IMR-90 (cell line): ENCODE data around the gene RBKS. TPM values are rescaled to one million over a fixed set of nuclear protein-coding genes. Genes with fewer than 3 reads are reported as not detected.

Experiments
- ATAC-seq: fragments of 200-7000 bp; cut with Tn5 transposase; 2 replicates; pipeline ENCODE4 v1.9.1; 2020; ENCODE audit warnings: low read depth, mild to moderate bottlenecking, moderate library complexity
- BruUV-seq: library from RNA; stranded (reverse); fragments of 400-500 nt; replicated peaks from 2 replicates; lab custom pipeline; 2021; lab: Mats Ljungman, UMichigan
- CTCF ChIA-PET: fragments of 300-600 bp; formaldehyde crosslinking; extraction: SDS; loops from one replicate; lab custom pipeline; 2021; ENCODE audit warnings: antibody characterized with exemption; lab: Yijun Ruan, JAX
- POLR2A ChIA-PET: fragments of 300-600 bp; sonication (Branson Sonifier 250); formaldehyde crosslinking; loops from one replicate; lab custom pipeline; 2022; ENCODE audit warnings: antibody characterized with exemption; ENCODE audit not compliant: unreplicated experiment; lab: Charles Lee
- DNase-seq: peaks from one replicate; pipeline ENCODE4 v3.0.0; 2013
- H2AFZ ChIP-seq: replicated peaks from 2 replicates; pipeline ENCODE3; 2013; ENCODE audit warnings: low read length, mild to moderate bottlenecking; ENCODE audit not compliant: poor library complexity
- H2AK5ac ChIP-seq: 2 replicates; pipeline ENCODE4 v1.6.1; 2013; ENCODE audit warnings: low read depth, low read length, inconsistent platforms
- H2AK9ac ChIP-seq: replicated peaks from 2 replicates; pipeline ENCODE3; 2013; ENCODE audit warnings: mild to moderate bottlenecking, low read depth, low read length, moderate library complexity; ENCODE audit not compliant: poor library complexity
- H2BK120ac ChIP-seq: 2 replicates; pipeline ENCODE4 v1.6.1; 2013; ENCODE audit warnings: low read depth, low read length, inconsistent platforms
- H2BK15ac ChIP-seq: 3 replicates; pipeline ENCODE4 v1.6.1; 2013; ENCODE audit warnings: low read depth, low read length, inconsistent platforms
- H2BK20ac ChIP-seq: 2 replicates; pipeline ENCODE4 v1.6.1; 2013; ENCODE audit warnings: low read depth, mild to moderate bottlenecking, inconsistent platforms, low read length, moderate library complexity
- H2BK5ac ChIP-seq: 2 replicates; pipeline ENCODE4 v1.6.1; 2013; ENCODE audit warnings: mild to moderate bottlenecking, low read depth, low read length, inconsistent platforms; ENCODE audit not compliant: poor library complexity, severe bottlenecking
- H3K14ac ChIP-seq: replicated peaks from 2 replicates; pipeline ENCODE4 v1.6.1; 2013; ENCODE audit warnings: low read depth, low read length, inconsistent platforms
- H3K18ac ChIP-seq: 2 replicates; pipeline ENCODE4 v1.6.1; 2013; ENCODE audit warnings: low read depth, low read length, control low read depth
- H3K23ac ChIP-seq: 2 replicates; pipeline ENCODE4 v1.6.1; 2013; ENCODE audit warnings: low read depth, low read length, inconsistent platforms
- H3K27ac ChIP-seq: 2 replicates; pipeline ENCODE4 v1.5.1; 2013; ENCODE audit warnings: mild to moderate bottlenecking, control low read depth, low read length; ENCODE audit not compliant: insufficient read depth
- H3K27me3 ChIP-seq: 2 replicates; pipeline ENCODE4 v1.6.1; 2013; ENCODE audit warnings: low read length; ENCODE audit not compliant: control insufficient read depth, insufficient read depth
- H3K36me3 ChIP-seq: 2 replicates; pipeline ENCODE4 v1.6.1; 2013; ENCODE audit warnings: low read length, mixed read lengths; ENCODE audit not compliant: control insufficient read depth, insufficient read depth
- H3K4ac ChIP-seq: 2 replicates; pipeline ENCODE4 v1.6.1; 2013; ENCODE audit warnings: low read depth, low read length, inconsistent platforms
- H3K4me1 ChIP-seq: 2 replicates; pipeline ENCODE4 v1.6.1; 2013; ENCODE audit warnings: low read length, mixed read lengths; ENCODE audit not compliant: control insufficient read depth, insufficient read depth
- H3K4me2 ChIP-seq: 2 replicates; pipeline ENCODE4 v1.6.1; 2013; ENCODE audit warnings: low read depth, mild to moderate bottlenecking, control low read depth, low read length, moderate library complexity
- H3K4me3 ChIP-seq: 2 replicates; pipeline ENCODE4 v1.5.1; 2013; ENCODE audit warnings: low read depth, mild to moderate bottlenecking, control low read depth, low read length, moderate library complexity; ENCODE audit not compliant: insufficient read depth
- H3K56ac ChIP-seq: 2 replicates; pipeline ENCODE4 v1.6.1; 2013; ENCODE audit warnings: low read length, inconsistent platforms; ENCODE audit not compliant: insufficient read depth; ENCODE audit errors: extremely low read depth
- H3K79me1 ChIP-seq, 2 experiments: 2 replicates each; pipeline ENCODE4 v1.6.1; 2013; ENCODE audit warnings: low read length in 2 of 2, inconsistent platforms in 1 of 2, low read depth in 1 of 2
- H3K9ac ChIP-seq: 2 replicates; pipeline ENCODE4 v1.6.1; 2013; ENCODE audit warnings: low read depth, low read length, control low read depth
- H3K9me1 ChIP-seq: 2 replicates; pipeline ENCODE4 v1.6.1; 2013; ENCODE audit warnings: low read length, inconsistent platforms; ENCODE audit not compliant: insufficient read depth
- H3K9me3 ChIP-seq: 2 replicates; pipeline ENCODE4 v1.6.1; 2013; ENCODE audit warnings: low read length; ENCODE audit not compliant: control insufficient read depth, insufficient read depth
- H4K20me1 ChIP-seq: 2 replicates; pipeline ENCODE4 v1.6.1; 2013; ENCODE audit warnings: low read length, inconsistent platforms; ENCODE audit not compliant: insufficient read depth
- H4K5ac ChIP-seq: 2 replicates; pipeline ENCODE4 v1.6.1; 2013; ENCODE audit warnings: mild to moderate bottlenecking, low read depth, low read length, control low read depth
- H4K8ac ChIP-seq, 2 experiments: 2 replicates each; pipeline ENCODE4 v1.6.1; 2013; ENCODE audit warnings: low read depth in 2 of 2, low read length in 2 of 2, control low read depth in 1 of 2, inconsistent platforms in 1 of 2
- H4K91ac ChIP-seq: 2 replicates; pipeline ENCODE4 v1.6.1; 2013; ENCODE audit warnings: low read depth, low read length, inconsistent platforms; ENCODE audit not compliant: insufficient read depth
- CEBPB ChIP-seq: IDR thresholded peaks from 2 replicates; pipeline ENCODE4 v1.6.1; 2012; ENCODE audit warnings: low read depth, low read length, improper control_type of control experiment
- FOS ChIP-seq: fragments of 150-350 bp; IDR thresholded peaks from 2 replicates; pipeline ENCODE4 v1.6.1; 2016; ENCODE audit warnings: low read depth, low read length
- WGBS, 2 experiments: methylation state at CpG; one replicate each; pipeline versions ENCODE4 v1.1.5 to v1.1.7; 2013; ENCODE audit warnings: missing lambda C conversion rate in 2 of 2; ENCODE audit not compliant: insufficient read length in 1 of 2; ENCODE audit errors: extremely low coverage in 2 of 2; 5-methylcytosine and 5-hydroxymethylcytosine counted together
- dilution Hi-C: fragments of 300-500 bp; cut with HindIII; formaldehyde crosslinking; loops from one replicate; pipeline ENCODE4 v1.14.3; 2018; ENCODE audit warnings: low sequenced_read_pairs; ENCODE audit not compliant: unreplicated experiment
- in situ Hi-C: fragments of 300-500 bp; cut with MboI; formaldehyde crosslinking; loops from 3 replicates; pipeline ENCODE4 v1.14.3; 2019; ENCODE audit warnings: low sequenced_read_pairs, inconsistent platforms, mixed read lengths
- intact Hi-C: fragments of 100-400 bp; cut with micrococcal nuclease; formaldehyde crosslinking; loops from 2 replicates; pipeline ENCODE4 v1.10.0; 2022
- polyA plus RNA-seq, 3 experiments: library from polyadenylated mRNA; depleted of rRNA; stranded (reverse); fragments of >200 nt; gene quantifications; 2 replicates each; pipeline ENCODE4 v1.2.3, GENCODE V29; 2012; ENCODE audit warnings: low replicate concordance in 1 of 3
- total RNA-seq: library from RNA; depleted of rRNA; stranded (reverse); fragments of >200 nt; gene quantifications from 2 replicates; pipeline ENCODE4 v1.2.3, GENCODE V29; 2012

The RBKS gene
- total and polyA plus RNA-seq, 2 of the 4 experiments (the other 2 are of a cell fraction) = 1.1 to 1.4 TPM

DNA sequence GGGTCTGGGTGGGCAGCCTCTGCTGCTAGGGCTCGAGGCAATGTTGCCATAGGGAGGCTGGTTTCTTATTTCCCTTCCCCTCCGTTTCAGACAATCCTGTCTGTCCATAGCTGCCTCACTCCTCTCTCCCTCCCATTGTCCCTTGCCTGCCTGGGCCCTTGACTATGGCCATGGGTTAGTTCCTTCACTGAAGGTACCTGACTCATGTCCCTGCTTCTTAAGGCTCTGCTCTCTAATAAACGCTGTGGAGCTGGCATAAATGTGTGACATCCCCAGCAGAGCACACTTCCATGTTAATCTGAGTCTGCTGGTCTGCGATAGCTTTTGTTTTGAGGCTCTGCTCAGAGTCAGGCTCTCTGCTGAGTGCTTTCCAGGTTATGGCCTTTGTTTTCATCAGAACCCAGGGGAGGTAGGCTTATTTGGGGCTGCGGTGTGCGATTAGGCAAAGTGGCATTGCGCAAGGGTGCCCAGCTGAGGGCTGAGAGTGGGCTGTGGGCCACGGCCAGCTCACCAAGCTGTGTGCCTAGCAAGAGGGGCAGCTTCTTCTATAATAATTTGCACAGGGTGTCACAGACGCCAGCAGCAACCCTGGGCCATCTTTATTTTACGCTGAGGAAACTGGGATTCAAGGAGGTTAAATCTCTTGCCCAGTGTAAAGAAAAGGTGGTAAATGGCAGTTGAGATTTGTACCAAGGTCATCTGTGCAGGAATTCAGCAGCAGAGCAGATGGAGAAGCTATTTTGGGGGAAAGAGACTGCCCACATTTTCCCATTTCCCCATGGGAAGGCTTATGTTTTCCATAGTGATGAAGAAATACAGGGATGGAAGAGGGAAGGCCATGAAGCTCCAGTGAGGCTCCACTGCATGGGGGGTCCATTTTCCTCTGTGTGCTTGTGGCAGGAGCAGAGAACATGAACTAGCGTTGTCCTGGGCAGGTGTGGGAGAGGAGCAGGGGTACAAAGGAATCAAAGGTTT is 93.1 kb downstream of the RBKS start:
- peaks cover 48% of the 10 kb centered on the region for H3K9me1 ChIP-seq
- H3K27ac ChIP-seq = peak overlapping the region; percentile 96
- ATAC-seq (no peak), DNase-seq (no peak)
- peak overlapping the region; percentile 100 for H2BK120ac ChIP-seq
- H3K23ac ChIP-seq = peak overlapping the region; percentile 99
- H4K91ac ChIP-seq = peak overlapping the region; percentile 99
- ChIA-PET CTCF (interaction anchor here (1.5 kb wide), 1 partner anchor 74 kb away, joined by 3 read pairs; no protein-coding TSS in a partner anchor), POLR2A (no interaction called here)
- peak overlapping the region; percentile 99 for H2BK20ac ChIP-seq
- in situ Hi-C loops (no loop called here), intact Hi-C loops (loop anchor here (5.0 kb wide), 1 partner anchor 90 kb away; no protein-coding TSS in a partner anchor), dilution Hi-C loops (no loop called here)
- peaks cover 55% of the 10 kb centered on the region for H3K4me1 ChIP-seq
- H3K14ac ChIP-seq = peak overlapping the region; percentile 97
- H3K18ac ChIP-seq = peak overlapping the region; percentile 96
- TF ChIP-seq CEBPB (peak; percentile 85), FOS (no peak)
- peak overlapping the region; percentile 39 for H2AFZ ChIP-seq
- peak overlapping the region; percentile 88; the same call in 1 of the 2 replicates for H3K56ac ChIP-seq
- no peaks in the 10 kb centered on the region for H3K27me3 ChIP-seq
- peak overlapping the region; percentile 93 for H4K5ac ChIP-seq
- peak overlapping the region; percentile 100 for H2AK5ac ChIP-seq
- H2AK9ac ChIP-seq = peak overlapping the region; percentile 51
- H3K4me2 ChIP-seq = no peak overlapping the region
- peak overlapping the region; percentile 100 for H3K4ac ChIP-seq
- peak overlapping the region; percentile 84 to 99 for H4K8ac ChIP-seq
- 100% methylated on average over 6 of the region's 11 CpGs; no CpG with 5 or more reads in 1 of the 2 experiments for WGBS, 2 experiments
- H3K4me3 ChIP-seq = no peak overlapping the region
- no peaks in the 10 kb centered on the region for H3K9me3 ChIP-seq
- peak overlapping the region; percentile 71 for H2BK15ac ChIP-seq
- no peaks in the 10 kb centered on the region for H4K20me1 ChIP-seq
- peak overlapping the region; percentile 100 for H2BK5ac ChIP-seq
- H3K36me3 ChIP-seq = no peaks in the 10 kb centered on the region
- 0 out of 2 replicates have a peak overlapping the region, but pooled peaks have one; percentile 40 for H3K9ac ChIP-seq
- H3K79me1 ChIP-seq = peaks cover 17 to 63% of the 10 kb centered on the region in 2 experiments; a peak in 3 of 4 replicates
- BruUV-seq = no TSS peak
